Glutamatergic neuron (in vitro differentiated cells): Measurements from ENCODE around the gene MBOAT7. TPM values are rescaled to one million over a fixed set of nuclear protein-coding genes. Genes with fewer than 3 reads are reported as not detected.
"Not testable (repeated sequence)": the region's sequence is repeated elsewhere in the genome, so short reads cannot be mapped to it uniquely, and the experiment has no call there.

Source experiments
- DNase-seq: peaks from one replicate; pipeline ENCODE4 v3.0.0; 2022
- H3K27ac Mint-ChIP-seq: one replicate; pipeline ENCODE4 v1.8.0; 2020; ENCODE audit warnings: mild to moderate bottlenecking, mixed read lengths, inconsistent platforms; ENCODE audit not compliant: unreplicated experiment
- H3K27me3 Mint-ChIP-seq: one replicate; pipeline ENCODE4 v1.8.0; 2020; ENCODE audit warnings: mild to moderate bottlenecking, moderate library complexity, mixed read lengths, inconsistent platforms; ENCODE audit not compliant: unreplicated experiment
- H3K36me3 Mint-ChIP-seq: one replicate; pipeline ENCODE4 v1.8.0; 2020; ENCODE audit warnings: mild to moderate bottlenecking, mixed read lengths, inconsistent platforms; ENCODE audit not compliant: unreplicated experiment
- H3K4me1 Mint-ChIP-seq: one replicate; pipeline ENCODE4 v1.8.0; 2020; ENCODE audit warnings: mild to moderate bottlenecking, low read depth, mixed read lengths, inconsistent platforms; ENCODE audit not compliant: unreplicated experiment
- H3K4me3 Mint-ChIP-seq: one replicate; pipeline ENCODE4 v1.8.0; 2020; ENCODE audit warnings: mild to moderate bottlenecking, mixed read lengths, inconsistent platforms; ENCODE audit not compliant: unreplicated experiment
- H3K9me3 Mint-ChIP-seq: one replicate; pipeline ENCODE4 v1.8.0; 2020; ENCODE audit warnings: mild to moderate bottlenecking, moderate library complexity, mixed read lengths, inconsistent platforms; ENCODE audit not compliant: unreplicated experiment
- CTCF ChIP-seq: fragments of 200-600 bp; sonication (generic); IDR thresholded peaks from one replicate; pipeline ENCODE4 v1.5.0; 2021; ENCODE audit not compliant: partially characterized antibody, unreplicated experiment
- total RNA-seq: library from RNA; stranded (reverse); fragmentation: NEBNext Ultra II Directional; extraction: Animal tissue kit (Norgen Biotek cat#: 25700); gene quantifications from one replicate; pipeline ENCODE4 v1.2.1, GENCODE V29; 2021; ENCODE audit not compliant: unreplicated experiment

The MBOAT7 gene
- total RNA-seq, 1 donor from 2014 or later = 62.0 TPM

DNA sequence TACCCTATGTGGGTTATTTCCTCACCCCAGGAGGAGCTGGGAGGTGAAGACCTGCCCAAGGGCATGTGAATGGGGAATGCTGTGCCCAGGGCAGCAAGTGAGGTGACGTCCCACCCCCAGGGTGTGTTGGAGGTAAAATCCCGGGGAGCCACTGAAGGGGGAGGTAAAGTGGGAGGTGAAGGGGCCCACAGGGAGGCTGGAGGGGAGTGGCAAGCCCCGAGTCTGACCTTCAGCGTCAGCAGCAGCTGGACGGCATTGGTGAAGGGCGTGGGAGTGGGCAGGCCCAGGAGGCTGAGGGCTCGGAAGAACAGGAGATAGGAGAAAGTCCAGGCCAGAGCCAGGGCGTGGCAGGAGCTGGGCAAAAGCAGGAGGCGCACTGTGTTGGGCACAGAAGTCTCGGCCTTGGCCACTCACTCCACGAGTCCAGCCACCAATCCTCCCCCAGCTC, 2.4 kb downstream of the MBOAT7 start:
- no peaks in the 10 kb centered on the region for H3K36me3 Mint-ChIP-seq
- peaks cover 4% of the 10 kb centered on the region for H3K9me3 Mint-ChIP-seq
- H3K27me3 Mint-ChIP-seq = peaks cover 18% of the 10 kb centered on the region
- no peak for TF ChIP-seq CTCF
- H3K4me3 Mint-ChIP-seq = peak overlapping the region; percentile 78
- peaks cover 7% of the 10 kb centered on the region for H3K4me1 Mint-ChIP-seq
- H3K27ac Mint-ChIP-seq = no peak overlapping the region
- no peak for DNase-seq

DNA sequence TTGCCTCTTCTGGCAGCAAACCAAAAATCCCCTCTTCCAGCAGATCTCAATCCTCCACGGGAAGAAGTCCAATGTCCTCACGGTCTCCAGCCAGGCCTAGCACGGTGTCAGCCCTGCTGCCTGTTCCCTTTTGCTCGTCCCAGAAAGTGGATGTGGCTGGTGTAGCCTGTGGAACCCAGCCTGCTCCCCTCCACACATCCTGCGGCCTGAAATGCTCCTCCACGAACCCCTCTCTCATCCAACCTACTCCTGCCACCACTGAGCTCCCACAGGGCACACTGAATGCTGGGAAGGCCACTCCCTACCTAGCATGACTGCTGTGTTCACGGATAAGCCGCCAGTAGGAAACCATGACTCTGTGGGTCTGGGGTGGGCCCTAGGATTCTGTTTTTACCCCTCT, 3.0 kb downstream of the MBOAT7 start:
- Mint-ChIP-seq H3K4me3 (no peak overlapping the region), H3K36me3 (no peaks in the 10 kb centered on the region), H3K9me3 (peaks cover 4% of the 10 kb centered on the region), H3K27ac (no peak overlapping the region), H3K4me1 (peaks cover 7% of the 10 kb centered on the region), H3K27me3 (peaks cover 18% of the 10 kb centered on the region)
- no peak for DNase-seq
- TF ChIP-seq CTCF = no peak

DNA sequence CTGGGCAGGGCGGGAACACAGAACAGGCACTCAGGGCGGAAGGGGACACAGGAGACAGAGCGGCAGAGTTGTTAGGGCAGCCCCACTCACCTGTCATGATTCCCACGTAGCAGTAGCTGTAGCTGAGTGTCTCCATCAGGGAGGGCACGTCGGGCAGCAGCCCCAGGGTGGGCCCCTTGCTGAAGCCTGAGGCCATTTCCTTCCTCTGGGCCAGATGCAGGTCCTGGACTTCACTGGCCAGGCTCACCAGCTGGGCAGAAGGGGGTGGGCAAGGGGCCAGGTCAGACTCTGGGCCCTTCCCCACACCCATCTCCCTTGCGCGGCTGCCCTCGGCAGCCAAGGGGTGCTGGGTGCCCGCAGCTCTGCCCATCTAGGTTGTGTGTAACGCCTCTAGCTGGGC, 5.9 kb downstream of the MBOAT7 start:
- Mint-ChIP-seq H3K4me3 (no peak overlapping the region), H3K27me3 (peaks cover 11% of the 10 kb centered on the region), H3K27ac (no peak overlapping the region), H3K9me3 (peaks cover 2% of the 10 kb centered on the region), H3K36me3 (no peaks in the 10 kb centered on the region), H3K4me1 (peaks cover 23% of the 10 kb centered on the region)
- DNase-seq = no peak
- no peak for TF ChIP-seq CTCF

DNA sequence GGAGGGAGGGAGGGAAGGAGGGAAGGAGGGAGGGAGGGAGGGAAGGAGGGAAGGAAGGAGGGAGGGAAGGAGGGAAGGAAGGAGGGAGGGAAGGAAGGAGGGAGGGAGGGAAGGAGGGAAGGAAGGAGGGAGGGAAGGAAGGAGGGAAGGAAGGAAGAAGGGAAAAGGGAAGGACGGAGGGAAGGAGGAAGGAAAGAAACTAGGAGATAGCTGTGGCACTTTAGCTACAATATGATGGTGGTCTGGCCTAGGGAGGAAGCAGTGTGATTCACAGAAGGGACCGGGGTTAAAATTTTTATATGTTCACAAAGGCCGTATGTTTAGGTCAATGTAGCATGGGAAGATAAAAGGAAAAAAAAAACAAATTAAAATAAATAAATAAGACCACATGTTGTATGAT, 7.5 kb downstream of the MBOAT7 start:
- H3K4me1 Mint-ChIP-seq = peaks cover 19% of the 10 kb centered on the region
- not testable (repeated sequence) for H3K27ac Mint-ChIP-seq, H3K27me3 Mint-ChIP-seq, DNase-seq, H3K4me3 Mint-ChIP-seq, H3K9me3 Mint-ChIP-seq, H3K36me3 Mint-ChIP-seq

DNA sequence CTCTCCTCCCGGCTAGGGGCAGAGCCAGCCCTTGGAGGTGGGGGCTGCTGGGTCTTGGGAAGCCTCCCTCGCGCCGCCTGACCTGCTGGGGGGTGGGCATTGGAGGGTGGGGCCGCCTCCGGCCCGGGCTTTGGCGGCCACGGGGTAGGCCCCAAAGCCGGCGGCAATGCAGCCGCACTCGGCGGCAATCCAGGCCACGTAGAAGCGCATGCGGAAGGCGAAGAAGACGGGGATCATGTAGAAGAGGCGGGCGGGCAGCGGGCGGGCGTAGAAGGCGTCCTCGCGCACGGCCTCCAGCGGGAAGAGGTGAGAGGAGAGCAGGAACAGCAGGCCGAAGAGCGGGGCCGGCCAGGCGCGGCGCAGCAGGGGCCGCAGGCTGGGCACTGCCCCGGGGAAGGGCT, 8.7 kb downstream of the MBOAT7 start:
- peaks cover 2% of the 10 kb centered on the region for H3K9me3 Mint-ChIP-seq
- H3K27me3 Mint-ChIP-seq = peaks cover 6% of the 10 kb centered on the region
- no peak overlapping the region for H3K4me3 Mint-ChIP-seq
- no peak for TF ChIP-seq CTCF
- H3K36me3 Mint-ChIP-seq = no peaks in the 10 kb centered on the region
- peaks cover 19% of the 10 kb centered on the region for H3K4me1 Mint-ChIP-seq
- no peak for DNase-seq
- H3K27ac Mint-ChIP-seq = no peak overlapping the region
